ENCODE results near the gene CCDC68. TPM values are rescaled to one million over a fixed set of nuclear protein-coding genes. Genes with fewer than 3 reads are reported as not detected.
A peak's percentile ranks its signal among the peaks of the same experiment; 100 is the strongest.

CCDC68 gene
- total RNA-seq, 6 donors from 2014 or later = 12.4 to 37.7 (median 26.2) TPM

DNA sequence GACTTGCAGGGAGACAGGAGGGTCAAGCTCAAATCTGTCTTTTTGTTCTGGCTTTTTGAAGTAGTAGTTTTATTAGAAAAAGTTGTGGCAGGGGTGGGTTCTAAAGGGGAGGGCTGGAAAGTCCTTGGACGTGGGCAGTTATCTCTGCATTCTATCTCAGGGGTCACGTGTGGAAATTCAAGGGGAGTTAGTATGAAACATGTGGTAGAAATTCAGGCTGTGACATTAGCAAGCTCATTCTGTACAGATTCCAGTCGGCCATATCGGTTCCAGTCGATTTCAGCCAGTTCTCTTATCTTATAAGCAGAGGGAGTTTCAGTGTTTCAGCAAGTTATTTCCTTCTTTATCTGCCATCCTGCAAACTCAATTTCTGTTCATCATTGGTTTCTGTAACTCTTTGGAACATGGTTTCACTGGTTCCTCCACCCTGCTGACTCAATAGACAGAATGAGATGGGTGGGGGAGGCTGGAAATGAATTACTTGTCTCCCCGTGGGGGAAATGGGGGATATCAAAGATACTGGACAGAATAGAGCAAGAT lies 78.0 kb downstream of the CCDC68 start:
- DNase-seq = no peak
- WGBS, 2 donors = 89 to 91% methylated on average over 6 of the region's 6 CpGs
- ATAC-seq (ENCODE audit: low FRiP score in 2 of 2) = peak in 1 of 2 donors; percentile 66

GRCh38 chr18:54880395-54881105 lies 78.7 kb downstream of the CCDC68 start:
- H3K36me3 ChIP-seq = no peaks in the 10 kb centered on the region
- H3K4me1 ChIP-seq = peaks cover 0 to 3% (median 0%) of the 10 kb centered on the region in 4 donors
- H3K9me3 ChIP-seq = no peaks in the 10 kb centered on the region
- WGBS, 2 donors = 84 to 93% methylated on average over 5 of the region's 5 CpGs
- H3K27ac ChIP-seq = no peak overlapping the region
- TF ChIP-seq, protein P1, sequence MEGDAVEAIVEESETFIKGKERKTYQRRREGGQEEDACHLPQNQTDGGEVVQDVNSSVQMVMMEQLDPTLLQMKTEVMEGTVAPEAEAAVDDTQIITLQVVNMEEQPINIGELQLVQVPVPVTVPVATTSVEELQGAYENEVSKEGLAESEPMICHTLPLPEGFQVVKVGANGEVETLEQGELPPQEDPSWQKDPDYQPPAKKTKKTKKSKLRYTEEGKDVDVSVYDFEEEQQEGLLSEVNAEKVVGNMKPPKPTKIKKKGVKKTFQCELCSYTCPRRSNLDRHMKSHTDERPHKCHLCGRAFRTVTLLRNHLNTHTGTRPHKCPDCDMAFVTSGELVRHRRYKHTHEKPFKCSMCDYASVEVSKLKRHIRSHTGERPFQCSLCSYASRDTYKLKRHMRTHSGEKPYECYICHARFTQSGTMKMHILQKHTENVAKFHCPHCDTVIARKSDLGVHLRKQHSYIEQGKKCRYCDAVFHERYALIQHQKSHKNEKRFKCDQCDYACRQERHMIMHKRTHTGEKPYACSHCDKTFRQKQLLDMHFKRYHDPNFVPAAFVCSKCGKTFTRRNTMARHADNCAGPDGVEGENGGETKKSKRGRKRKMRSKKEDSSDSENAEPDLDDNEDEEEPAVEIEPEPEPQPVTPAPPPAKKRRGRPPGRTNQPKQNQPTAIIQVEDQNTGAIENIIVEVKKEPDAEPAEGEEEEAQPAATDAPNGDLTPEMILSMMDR (IDR thresholded peaks at IDR 0.05) = no peak
- TF ChIP-seq POLR2A (IDR thresholded peaks at IDR 0.05) (no peak), POLR2AphosphoS5 (IDR thresholded peaks at IDR 0.05) (no peak), EP300 (IDR thresholded peaks at IDR 0.05) (no peak)
- DNase-seq (no peak), ATAC-seq (ENCODE audit: low FRiP score in 2 of 2) (no peak)
- no peaks in the 10 kb centered on the region for H3K27me3 ChIP-seq
- no peak overlapping the region for H3K4me3 ChIP-seq

More for the DNA sequence above, 78.0 kb downstream of the CCDC68 start:
- Histone ChIP-seq H3K9me3 (no peaks in the 10 kb centered on the region), H3K4me1 (peaks cover 0 to 3% (median 0%) of the 10 kb centered on the region in 4 donors), H3K27me3 (no peaks in the 10 kb centered on the region), H3K4me3 (no peak overlapping the region), H3K36me3 (no peaks in the 10 kb centered on the region), H3K27ac (no peak overlapping the region)
- TF ChIP-seq POLR2A (IDR thresholded peaks at IDR 0.05) (no peak), POLR2AphosphoS5 (IDR thresholded peaks at IDR 0.05) (no peak), EP300 (IDR thresholded peaks at IDR 0.05) (no peak)
- TF ChIP-seq, protein P1 (IDR thresholded peaks at IDR 0.05) = no peak

GRCh38 chr18:54879691-54880090 lies 79.6 kb downstream of the CCDC68 start:
- Histone ChIP-seq H3K4me3 (no peak overlapping the region), H3K4me1 (peaks cover 0 to 3% (median 0%) of the 10 kb centered on the region in 4 donors), H3K36me3 (no peaks in the 10 kb centered on the region), H3K27ac (no peak overlapping the region), H3K9me3 (no peaks in the 10 kb centered on the region), H3K27me3 (no peaks in the 10 kb centered on the region)
- DNase-seq (no peak), ATAC-seq (ENCODE audit: low FRiP score in 2 of 2) (no peak)
- WGBS, 2 donors = 82 to 87% methylated on average over 4 of the region's 4 CpGs
- TF ChIP-seq, protein P1 (IDR thresholded peaks at IDR 0.05) = no peak
- TF ChIP-seq POLR2A (IDR thresholded peaks at IDR 0.05) = no peak
- no peak for TF ChIP-seq POLR2AphosphoS5 (IDR thresholded peaks at IDR 0.05)
- no peak for TF ChIP-seq EP300 (IDR thresholded peaks at IDR 0.05)

GRCh38 chr18:54878659-54879358 lies 80.5 kb downstream of the CCDC68 start:
- Histone ChIP-seq H3K4me3 (no peak overlapping the region), H3K9me3 (no peaks in the 10 kb centered on the region), H3K27ac (peak overlapping the region in 1 of 4 donors; percentile 13), H3K36me3 (no peaks in the 10 kb centered on the region), H3K4me1 (peaks cover 0 to 3% (median 0%) of the 10 kb centered on the region in 4 donors), H3K27me3 (no peaks in the 10 kb centered on the region)
- WGBS, 2 donors = 68 to 73% methylated on average over 3 of the region's 3 CpGs
- DNase-seq (no peak), ATAC-seq (ENCODE audit: low FRiP score in 2 of 2) (no peak)
- TF ChIP-seq POLR2AphosphoS5 (IDR thresholded peaks at IDR 0.05) (no peak), POLR2A (IDR thresholded peaks at IDR 0.05) (no peak), EP300 (IDR thresholded peaks at IDR 0.05) (no peak)
- TF ChIP-seq, protein P1 (IDR thresholded peaks at IDR 0.05) = no peak

Measured in upper lobe of left lung (tissue), 6 donors.